AG04449 (cell line): Measurements from ENCODE around the gene DIP2B.

Source experiments
- CTCF ChIA-PET: fragments of 350-600 bp; formaldehyde crosslinking; extraction: SDS; loops from one replicate; lab custom pipeline; 2021; ENCODE audit warnings: antibody characterized with exemption; lab: Yijun Ruan, JAX
- POLR2A ChIA-PET: fragments of 400-600, 350-600 bp; formaldehyde crosslinking; extraction: SDS; loops from one replicate; lab custom pipeline; 2020; ENCODE audit warnings: antibody characterized with exemption, inconsistent platforms; lab: Yijun Ruan, JAX
- DNase-seq: peaks from one replicate; pipeline ENCODE4 v3.0.0-alpha.2; 2010; ENCODE audit warnings: low read depth, low spot score
- H3K4me3 ChIP-seq: 2 replicates; pipeline ENCODE4 v1.5.1; 2011; ENCODE audit warnings: low read depth, mild to moderate bottlenecking, control low read depth, low read length
- CTCF ChIP-seq: IDR thresholded peaks from one replicate; pipeline ENCODE4 v1.5.1; 2011; ENCODE audit warnings: mild to moderate bottlenecking, moderate library complexity, low read length, control low read depth, inconsistent platforms; ENCODE audit not compliant: insufficient read depth; ENCODE audit errors: missing control alignments

Gene DIP2B

DNA sequence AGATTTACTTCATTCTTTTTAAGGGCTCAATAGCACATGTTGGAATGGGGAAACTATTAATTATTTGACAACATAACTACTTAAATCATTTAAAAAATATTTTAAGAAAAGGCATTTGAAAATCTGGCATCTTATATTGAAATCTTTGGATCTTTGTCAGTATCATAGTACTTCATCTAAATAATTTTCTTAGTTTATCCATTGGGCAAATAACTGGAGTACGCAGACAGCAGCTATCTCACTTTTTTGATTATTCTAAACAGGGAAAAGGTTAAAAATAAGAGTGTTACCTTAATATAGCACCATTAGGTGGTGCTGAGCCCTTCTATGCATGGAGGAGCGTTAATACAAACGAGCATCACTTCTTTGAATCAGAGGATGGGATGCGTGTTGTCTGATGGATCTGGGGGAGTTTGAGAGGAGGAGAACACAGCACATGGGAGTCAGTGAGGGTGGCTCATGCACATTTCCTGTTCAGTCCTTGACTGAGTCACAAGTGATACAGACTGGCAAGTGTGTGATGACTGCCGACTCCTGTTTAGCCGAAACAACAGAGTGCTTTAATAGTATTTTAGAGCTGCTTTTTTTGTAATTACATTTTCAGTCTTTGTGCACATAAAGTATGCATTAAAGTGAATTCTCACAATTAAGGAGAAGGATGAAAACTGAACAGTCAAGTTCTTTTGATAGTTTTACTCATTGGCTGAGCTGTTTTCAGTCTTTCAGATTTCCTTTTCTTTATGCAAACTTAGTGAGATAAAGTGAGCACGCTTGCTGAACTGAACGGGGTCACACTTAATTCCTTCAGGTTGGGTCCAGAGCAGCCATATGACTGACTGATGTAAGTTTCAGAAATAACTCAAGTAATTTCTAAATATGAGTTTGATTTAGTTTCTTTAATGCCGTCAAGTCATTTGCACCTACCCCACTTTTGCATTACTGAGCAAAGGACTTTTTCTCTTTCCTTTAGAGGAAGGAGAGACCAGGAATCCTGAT lies 92.7 kb downstream of the DIP2B start:
- TF ChIP-seq CTCF, result no peak
- no peak for DNase-seq
- no peak overlapping the region for H3K4me3 ChIP-seq
- ChIA-PET CTCF (interaction anchor here (1.1 to 1.3 kb wide), 2 partner anchors 11 to 88 kb away, joined by 3 read pairs; no protein-coding TSS in a partner anchor), POLR2A (interaction anchor here (0.9 kb wide), 1 partner anchor 22 kb away, joined by 3 read pairs; no protein-coding TSS in a partner anchor)

- ChIA-PET POLR2A (no interaction called here), CTCF (no interaction called here)
- H3K4me3 ChIP-seq, result no peak overlapping the region
- no peak for DNase-seq
- TF ChIP-seq CTCF, result no peak
Observed at GRCh38 chr12:50598321-50598862, 93.6 kb downstream of the DIP2B start.

- no peak for DNase-seq
- ChIA-PET POLR2A (interaction anchor here (0.6 kb wide), 1 partner anchor 208 kb away, joined by 3 read pairs; no protein-coding TSS in a partner anchor), CTCF (interaction anchor here (0.5 to 3.2 kb wide), 5 partner anchors 21 to 96 kb away, joined by 3 to 10 read pairs (median 4); no protein-coding TSS in a partner anchor)
- H3K4me3 ChIP-seq, result no peak overlapping the region
- TF ChIP-seq CTCF, result no peak
Observed at GRCh38 chr12:50599366-50600095, 94.7 kb downstream of the DIP2B start.

DNA sequence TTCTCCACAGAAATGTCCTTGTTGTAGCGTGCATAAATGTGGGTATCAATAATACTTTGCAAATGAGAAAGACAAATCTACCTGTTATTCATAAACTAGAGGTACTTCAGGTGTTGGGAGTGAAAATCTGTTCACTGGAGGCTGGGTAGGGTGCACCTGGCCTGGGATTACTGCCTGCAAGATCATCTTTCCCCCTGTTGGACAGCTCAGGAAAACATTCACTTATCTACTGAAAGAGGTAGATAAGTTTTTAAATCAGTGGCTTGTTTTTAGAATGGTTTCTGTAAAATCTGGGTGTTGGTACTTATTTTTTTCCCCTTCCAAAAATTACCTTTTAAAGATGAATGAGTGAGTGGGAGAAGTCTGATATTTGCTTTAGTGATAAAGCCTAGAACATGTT lies 95.6 kb downstream of the DIP2B start:
- no peak for DNase-seq
- no peak overlapping the region for H3K4me3 ChIP-seq
- ChIA-PET POLR2A (no interaction called here), CTCF (interaction anchor here (1.2 to 3.2 kb wide), 4 partner anchors 20 to 96 kb away, joined by 3 to 10 read pairs (median 4); no protein-coding TSS in a partner anchor)
- TF ChIP-seq CTCF, result no peak

DNA sequence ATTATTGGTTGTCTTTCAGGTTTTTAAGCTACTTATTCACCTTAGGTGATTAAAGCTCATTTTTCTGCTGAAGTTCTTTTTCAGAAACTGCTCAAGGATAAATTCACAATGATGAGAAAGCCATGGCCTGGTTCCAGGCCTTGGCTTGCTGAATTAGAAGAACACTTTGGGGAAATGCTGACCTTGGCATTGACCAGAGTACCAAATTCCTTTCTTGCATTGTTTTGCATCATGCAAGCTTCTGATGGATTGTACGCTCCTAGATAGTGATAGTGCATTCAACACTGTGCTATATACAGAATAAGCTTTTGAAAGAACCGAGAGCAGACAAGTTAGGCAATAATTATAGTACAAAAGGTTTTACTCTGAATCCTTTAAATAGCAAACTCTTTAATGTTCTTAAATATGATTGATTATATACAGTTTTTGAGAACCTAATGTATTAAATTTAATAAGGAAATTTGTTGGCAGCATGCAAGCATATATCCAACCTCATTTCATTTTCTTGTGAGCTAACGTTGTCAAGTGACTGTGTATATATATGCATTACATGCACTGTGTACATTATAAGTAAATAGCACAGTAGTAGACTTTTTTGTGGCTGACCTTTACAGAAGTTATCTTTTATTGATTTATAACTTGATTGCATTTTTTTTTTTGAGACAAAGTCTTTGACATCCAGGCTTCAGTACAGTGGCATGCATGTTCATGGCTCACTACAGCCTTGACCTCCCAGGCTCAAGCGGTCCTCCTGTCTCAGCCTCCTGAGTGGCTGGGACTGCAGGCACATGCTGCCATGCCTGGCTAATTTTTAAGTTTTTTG lies 99.2 kb downstream of the DIP2B start:
- ChIA-PET CTCF (interaction anchor here (0.8 to 1.5 kb wide), 2 partner anchors 14 to 96 kb away, joined by 3 to 4 read pairs; no protein-coding TSS in a partner anchor), POLR2A (interaction anchor here (0.7 kb wide), 1 partner anchor 99 kb away, joined by 3 read pairs; the partner anchor contains the start of gene DIP2B)
- H3K4me3 ChIP-seq, result no peak overlapping the region
- no peak for TF ChIP-seq CTCF
- no peak for DNase-seq
